ENCODE results near the gene BRD2.

The BRD2 gene

DNA sequence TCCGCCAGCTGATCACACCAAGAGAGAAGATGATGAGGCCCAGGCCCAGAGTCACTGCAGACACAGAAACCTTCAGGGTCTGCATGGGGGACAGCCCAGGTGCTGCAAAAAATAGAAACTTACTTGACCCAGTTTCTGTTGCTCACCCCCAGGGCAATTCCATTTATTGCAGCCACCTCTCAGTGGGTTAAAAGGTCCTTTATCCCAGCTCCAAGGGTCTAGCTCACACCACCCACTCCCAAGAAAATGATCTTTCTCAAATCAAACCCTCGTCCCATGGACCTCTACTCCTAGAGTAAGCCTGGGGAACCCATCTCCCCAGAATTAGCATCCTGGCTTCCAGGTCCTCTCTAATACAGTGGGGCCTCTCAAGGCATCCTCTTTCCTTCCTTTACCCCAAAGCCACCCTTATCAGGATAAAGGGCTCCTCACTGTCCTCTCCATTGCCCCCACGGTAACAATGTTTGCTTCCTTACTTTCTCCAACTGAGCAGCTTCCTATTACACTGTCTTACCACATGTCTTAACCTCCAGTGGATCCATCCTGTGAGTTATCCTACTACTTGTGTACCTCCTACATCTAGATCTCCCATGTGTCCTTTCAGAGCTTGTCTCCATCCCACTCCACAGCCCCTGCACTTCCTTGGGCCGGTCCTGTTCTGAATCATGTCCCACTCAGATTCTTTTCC, 32.7 kb upstream of the BRD2 start:
- Histone ChIP-seq H3K4me3 (replicated peaks; ENCODE audit: insufficient read depth, low read length) (no peak overlapping the region), H3K27me3 (ENCODE audit: insufficient read depth, poor library complexity, severe bottlenecking) (no peaks in the 10 kb centered on the region), H3K27ac (replicated peaks) (peak overlapping the region; percentile 42; the same call in 1 of the 2 replicates)
- no peak for DNase-seq (ENCODE audit: low read depth in 1 of 2, low spot score in 1 of 2)
- TF ChIP-seq CTCF (IDR thresholded peaks at IDR 0.05; ENCODE audit: insufficient read depth, low read length), result no peak
- no peak for TF ChIP-seq GABPA (IDR thresholded peaks at IDR 0.05; ENCODE audit: low read depth)
- TF ChIP-seq, protein P1, sequence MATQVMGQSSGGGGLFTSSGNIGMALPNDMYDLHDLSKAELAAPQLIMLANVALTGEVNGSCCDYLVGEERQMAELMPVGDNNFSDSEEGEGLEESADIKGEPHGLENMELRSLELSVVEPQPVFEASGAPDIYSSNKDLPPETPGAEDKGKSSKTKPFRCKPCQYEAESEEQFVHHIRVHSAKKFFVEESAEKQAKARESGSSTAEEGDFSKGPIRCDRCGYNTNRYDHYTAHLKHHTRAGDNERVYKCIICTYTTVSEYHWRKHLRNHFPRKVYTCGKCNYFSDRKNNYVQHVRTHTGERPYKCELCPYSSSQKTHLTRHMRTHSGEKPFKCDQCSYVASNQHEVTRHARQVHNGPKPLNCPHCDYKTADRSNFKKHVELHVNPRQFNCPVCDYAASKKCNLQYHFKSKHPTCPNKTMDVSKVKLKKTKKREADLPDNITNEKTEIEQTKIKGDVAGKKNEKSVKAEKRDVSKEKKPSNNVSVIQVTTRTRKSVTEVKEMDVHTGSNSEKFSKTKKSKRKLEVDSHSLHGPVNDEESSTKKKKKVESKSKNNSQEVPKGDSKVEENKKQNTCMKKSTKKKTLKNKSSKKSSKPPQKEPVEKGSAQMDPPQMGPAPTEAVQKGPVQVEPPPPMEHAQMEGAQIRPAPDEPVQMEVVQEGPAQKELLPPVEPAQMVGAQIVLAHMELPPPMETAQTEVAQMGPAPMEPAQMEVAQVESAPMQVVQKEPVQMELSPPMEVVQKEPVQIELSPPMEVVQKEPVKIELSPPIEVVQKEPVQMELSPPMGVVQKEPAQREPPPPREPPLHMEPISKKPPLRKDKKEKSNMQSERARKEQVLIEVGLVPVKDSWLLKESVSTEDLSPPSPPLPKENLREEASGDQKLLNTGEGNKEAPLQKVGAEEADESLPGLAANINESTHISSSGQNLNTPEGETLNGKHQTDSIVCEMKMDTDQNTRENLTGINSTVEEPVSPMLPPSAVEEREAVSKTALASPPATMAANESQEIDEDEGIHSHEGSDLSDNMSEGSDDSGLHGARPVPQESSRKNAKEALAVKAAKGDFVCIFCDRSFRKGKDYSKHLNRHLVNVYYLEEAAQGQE (IDR thresholded peaks at IDR 0.05; ENCODE audit: insufficient replicate concordance, low read depth), result no peak
- no peak for TF ChIP-seq POLR2AphosphoS5 (IDR thresholded peaks at IDR 0.05; ENCODE audit: low read depth)
- no peak for TF ChIP-seq SPI1 (IDR thresholded peaks at IDR 0.05; ENCODE audit: borderline replicate concordance, low read depth)

- H3K27ac ChIP-seq (replicated peaks), result peak overlapping the region; percentile 78
- TF ChIP-seq SPI1 (IDR thresholded peaks at IDR 0.05; ENCODE audit: borderline replicate concordance, low read depth), result peak; percentile 80
- no peak for TF ChIP-seq CTCF (IDR thresholded peaks at IDR 0.05; ENCODE audit: insufficient read depth, low read length)
- TF ChIP-seq, protein P1 (IDR thresholded peaks at IDR 0.05; ENCODE audit: insufficient replicate concordance, low read depth), result no peak
- peak in 1 of 2 experiments; percentile 45 for DNase-seq (ENCODE audit: low read depth in 1 of 2, low spot score in 1 of 2)
- no peaks in the 10 kb centered on the region for H3K27me3 ChIP-seq (ENCODE audit: insufficient read depth, poor library complexity, severe bottlenecking)
- no peak overlapping the region for H3K4me3 ChIP-seq (replicated peaks; ENCODE audit: insufficient read depth, low read length)
Measured at GRCh38 chr6:32936239-32937152, 31.9 kb upstream of the BRD2 start.

GRCh38 chr6:32937230-32937633, 31.2 kb upstream of the BRD2 start:
- Histone ChIP-seq H3K4me3 (replicated peaks; ENCODE audit: insufficient read depth, low read length) (no peak overlapping the region), H3K27ac (replicated peaks) (peak overlapping the region; percentile 78), H3K27me3 (ENCODE audit: insufficient read depth, poor library complexity, severe bottlenecking) (no peaks in the 10 kb centered on the region)
- TF ChIP-seq CTCF (IDR thresholded peaks at IDR 0.05; ENCODE audit: insufficient read depth, low read length) (no peak), SPI1 (IDR thresholded peaks at IDR 0.05; ENCODE audit: borderline replicate concordance, low read depth) (no peak), POLR2AphosphoS5 (IDR thresholded peaks at IDR 0.05; ENCODE audit: low read depth) (peak; percentile 55), GABPA (IDR thresholded peaks at IDR 0.05; ENCODE audit: low read depth) (0 out of 2 replicates have a peak, but pooled peaks have one; percentile 16)
- TF ChIP-seq, protein P1 (IDR thresholded peaks at IDR 0.05; ENCODE audit: insufficient replicate concordance, low read depth), result peak; percentile 27
- DNase-seq (ENCODE audit: low read depth in 1 of 2, low spot score in 1 of 2), result peak; percentile 78 to 82

Data from HL-60 (cell line).